Amniotic epithelial cell (primary cell): ENCODE results near the gene CASR.
"Not testable (repeated sequence)": the region's sequence is repeated elsewhere in the genome, so short reads cannot be mapped to it uniquely, and the experiment has no call there.

ENCODE experiments used
- DNase-seq: peaks from one replicate; pipeline ENCODE4 v3.0.0-alpha.2; 2010; ENCODE audit warnings: low read depth

The CASR gene

GRCh38 chr3:122183521-122183892, at the start of gene CASR:
TSS of gene CASR (plus strand) at chr3:122183668. CDS start at chr3:122254190, 70,522 bp downstream.
- DNase-seq = peak; percentile 13

GRCh38 chr3:122146466-122146865, 37.0 kb upstream of the CASR start:
- no peak for DNase-seq

GRCh38 chr3:122148941-122149627, 34.4 kb upstream of the CASR start:
- no peak for DNase-seq

GRCh38 chr3:122151480-122151879, 32.0 kb upstream of the CASR start:
- DNase-seq = peak; percentile 1

GRCh38 chr3:122164983-122165382, 18.5 kb upstream of the CASR start:
- DNase-seq = not testable (repeated sequence)

- DNase-seq = no peak
Observed at GRCh38 chr3:122167630-122168029, 15.8 kb upstream of the CASR start.

- DNase-seq = no peak
Observed at GRCh38 chr3:122168044-122168443, 15.4 kb upstream of the CASR start.

- DNase-seq = no peak
Observed at GRCh38 chr3:122169911-122170310, 13.6 kb upstream of the CASR start.

- DNase-seq = not testable (repeated sequence)
Observed at GRCh38 chr3:122171361-122171760, 12.1 kb upstream of the CASR start.

- DNase-seq = no peak
Observed at GRCh38 chr3:122178711-122179110, 4.8 kb upstream of the CASR start.

GRCh38 chr3:122183893-122184590, 574 bp downstream of the CASR start:
- DNase-seq = no peak

- DNase-seq = no peak
Observed at GRCh38 chr3:122184591-122184929, 1.1 kb downstream of the CASR start.

GRCh38 chr3:122186372-122186771, 2.9 kb downstream of the CASR start:
- no peak for DNase-seq

GRCh38 chr3:122188737-122189136, 5.3 kb downstream of the CASR start:
- DNase-seq = no peak

- no peak for DNase-seq
Observed at GRCh38 chr3:122189357-122189756, 5.9 kb downstream of the CASR start.

- DNase-seq = no peak
Observed at GRCh38 chr3:122190525-122190924, 7.1 kb downstream of the CASR start.

- DNase-seq = no peak
Observed at GRCh38 chr3:122198966-122199365, 15.5 kb downstream of the CASR start.

GRCh38 chr3:122199552-122199951, 16.1 kb downstream of the CASR start:
- no peak for DNase-seq

- no peak for DNase-seq
Observed at GRCh38 chr3:122200661-122201060, 17.2 kb downstream of the CASR start.

- DNase-seq = not testable (repeated sequence)
Observed at GRCh38 chr3:122201476-122201875, 18.0 kb downstream of the CASR start.

- no peak for DNase-seq
Observed at GRCh38 chr3:122208579-122208978, 25.1 kb downstream of the CASR start.

- no peak for DNase-seq
Observed at GRCh38 chr3:122213650-122214049, 30.2 kb downstream of the CASR start.

- DNase-seq = no peak
Observed at GRCh38 chr3:122214711-122215110, 31.2 kb downstream of the CASR start.
